ENCODE data around the gene ZNF35. TPM values are rescaled to one million over a fixed set of nuclear protein-coding genes. Genes with fewer than 3 reads are reported as not detected.

The ZNF35 gene
- total RNA-seq, 1 donor from 2014 or later, result 11.7 TPM

DNA sequence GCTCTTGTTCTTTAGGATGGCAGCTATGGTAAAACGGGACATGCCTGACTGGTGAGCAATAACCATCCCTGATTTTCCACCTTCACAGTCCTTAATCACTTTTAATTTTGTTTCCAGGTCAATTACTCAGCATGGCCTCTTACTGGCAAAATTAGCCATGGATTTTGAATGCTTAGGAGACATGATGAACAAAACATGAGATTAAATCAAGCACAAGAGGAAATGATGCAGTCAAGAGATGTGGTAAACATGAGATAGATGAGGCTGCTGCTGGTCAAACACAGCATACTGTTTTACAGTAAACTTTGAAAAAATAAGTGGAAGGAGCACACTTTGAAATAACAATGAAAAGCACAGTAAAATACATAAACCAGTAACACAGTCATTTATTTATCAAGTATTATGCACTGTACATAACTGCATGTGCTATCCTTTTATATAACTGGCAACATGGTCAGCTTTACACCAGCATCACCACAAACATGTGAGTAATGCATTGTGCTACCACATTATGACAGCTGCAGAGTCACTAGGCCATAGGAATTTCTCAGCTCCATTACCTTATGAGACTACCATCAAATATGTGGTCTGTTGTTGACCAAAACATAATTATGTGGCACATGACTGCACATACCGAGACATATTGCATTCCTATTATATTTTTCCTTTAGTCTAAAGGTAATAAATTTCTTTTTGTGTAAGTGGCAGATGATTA, 33.8 kb downstream of the ZNF35 start:
- DNase-seq (ENCODE audit: low spot score), result no peak

DNA sequence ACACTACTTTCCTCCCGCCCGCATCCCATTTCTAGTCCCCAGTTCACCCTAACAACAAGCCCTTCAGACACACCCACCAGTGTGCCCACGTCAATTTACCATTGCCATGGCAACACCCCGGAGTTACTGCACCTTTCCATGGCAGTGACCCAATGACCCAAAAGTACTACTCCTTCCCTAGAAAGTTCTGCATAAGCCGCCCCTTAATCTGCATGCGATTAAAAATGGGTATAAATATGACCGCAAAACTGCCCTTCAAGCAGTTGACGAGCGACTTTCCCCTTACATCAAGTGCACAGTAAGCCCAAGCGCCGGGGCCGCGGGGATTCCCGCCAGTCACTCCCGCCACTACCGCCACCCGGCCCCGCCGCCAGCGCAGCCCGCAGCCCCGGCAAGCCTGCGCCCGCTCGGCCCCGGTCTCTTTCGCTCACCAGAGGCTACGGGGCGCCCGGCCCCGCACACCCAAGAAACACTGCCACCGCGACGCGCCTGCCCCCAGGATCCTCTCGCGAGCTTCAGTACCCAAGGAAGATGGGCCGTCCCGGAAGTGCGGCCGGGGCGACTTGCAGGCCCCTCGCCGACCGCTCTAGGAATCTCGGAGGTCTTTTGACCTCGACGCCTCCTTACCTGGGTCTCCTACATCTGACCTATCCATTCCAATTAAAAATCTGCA, 36.7 kb downstream of the ZNF35 start:
- no peak for DNase-seq (ENCODE audit: low spot score)

DNA sequence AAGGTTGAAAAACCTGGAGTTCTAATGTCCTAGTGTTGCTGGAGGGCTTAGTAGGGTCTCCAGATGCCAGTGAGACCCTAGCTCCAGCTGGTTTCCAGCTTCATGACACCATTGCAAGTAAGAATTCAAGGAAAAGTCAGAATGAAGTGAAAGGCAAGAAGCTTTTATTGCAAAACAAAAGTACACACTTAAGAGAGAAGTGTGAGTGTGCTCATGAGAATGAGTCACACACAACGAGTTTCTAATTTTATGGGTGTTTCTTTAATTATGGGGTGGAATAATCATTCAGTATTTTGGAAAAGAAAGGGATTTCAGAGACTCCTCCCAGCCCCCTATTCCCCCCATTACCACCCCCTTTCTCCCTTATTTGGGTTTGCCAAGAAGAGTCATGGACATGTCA, 39.4 kb downstream of the ZNF35 start:
- DNase-seq (ENCODE audit: low spot score), result no peak

Other genes starting within 250 kb of the ZNF35 start
- 13.4 TPM for gene ZNF445, start 171.1 kb upstream of the ZNF35 start, total RNA-seq
- gene ZKSCAN7, start 93.5 kb upstream of the ZNF35 start, total RNA-seq, result 2.7 TPM
- gene ZNF660, start 63.8 kb upstream of the ZNF35 start, total RNA-seq, result 4.8 TPM
- gene ZNF197, start 23.7 kb upstream of the ZNF35 start, total RNA-seq, result 10.8 TPM
- gene ZNF502, start 63.9 kb downstream of the ZNF35 start, total RNA-seq, result 4.3 TPM
- gene ZNF501, start 80.9 kb downstream of the ZNF35 start, total RNA-seq, result 3.1 TPM
- 17.9 TPM for gene KIAA1143, start 112.9 kb downstream of the ZNF35 start, total RNA-seq
- gene KIF15, start 113.1 kb downstream of the ZNF35 start, total RNA-seq, result 0.42 TPM
- 8.1 TPM for gene TMEM42, start 213.2 kb downstream of the ZNF35 start, total RNA-seq
- gene TGM4, start 225.9 kb downstream of the ZNF35 start, total RNA-seq, result not detected

Data from mesenteric fat pad (tissue), 1 donor.